ENCODE results near the gene NHP2. TPM values are rescaled to one million over a fixed set of nuclear protein-coding genes. Genes with fewer than 3 reads are reported as not detected.
A peak's percentile ranks its signal among the peaks of the same experiment; 100 is the strongest.

The NHP2 gene
- total RNA-seq, 1 donor from 2014 or later: 149 TPM

DNA sequence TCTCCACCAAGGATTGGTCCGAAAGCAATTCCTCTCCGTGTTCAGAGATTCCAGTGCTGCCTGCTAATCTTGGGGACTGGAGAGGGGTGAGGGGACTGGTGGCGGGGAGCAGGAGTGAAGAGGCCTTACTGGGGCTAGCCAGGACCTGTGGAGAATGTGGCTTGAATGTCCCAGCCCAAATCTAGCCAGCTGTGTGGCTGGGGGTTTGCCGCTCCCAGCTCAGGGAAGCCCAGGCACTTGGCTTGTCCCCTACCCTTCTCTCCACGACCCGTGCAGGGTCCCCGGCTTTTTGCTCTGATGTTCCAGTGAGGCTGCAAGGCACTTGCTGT is 37.9 kb downstream of the NHP2 start:
- DNase-seq (ENCODE audit: low read depth) (no peak), FAIRE-seq (no peak)
- Histone ChIP-seq H4K20me1 (ENCODE audit: insufficient read depth, low read length) (peaks cover 6% of the 10 kb centered on the region), H3K9me3 (ENCODE audit: insufficient read depth, low read depth, low read length) (no peaks in the 10 kb centered on the region), H3K36me3 (ENCODE audit: insufficient read depth, low read length) (no peaks in the 10 kb centered on the region), H3K4me1 (ENCODE audit: insufficient read depth, low read length) (peaks cover 5% of the 10 kb centered on the region), H2AFZ (ENCODE audit: low read depth, low read length) (no peak overlapping the region), H3K27ac (ENCODE audit: low read depth, low read length) (no peak overlapping the region), H3K4me2 (ENCODE audit: low read length) (no peak overlapping the region), H3K4me3 (ENCODE audit: insufficient read depth, low read depth, low read length) (no peak overlapping the region), H3K79me2 (ENCODE audit: insufficient read depth, low read length) (no peaks in the 10 kb centered on the region), H3K27me3 (ENCODE audit: insufficient read depth, low read length) (peaks cover 36% of the 10 kb centered on the region), H3K9ac (ENCODE audit: low read length) (no peak overlapping the region)
- Mint-ChIP-seq H3K4me1 (ENCODE audit: low read depth, unreplicated experiment) (peaks cover 8% of the 10 kb centered on the region), H3K36me3 (ENCODE audit: low read depth, unreplicated experiment) (no peaks in the 10 kb centered on the region), H3K27ac (ENCODE audit: unreplicated experiment) (peak overlapping the region; percentile 26), H3K4me3 (ENCODE audit: unreplicated experiment) (no peak overlapping the region), H3K27me3 (ENCODE audit: low read depth, unreplicated experiment) (peaks cover 20% of the 10 kb centered on the region), H3K9me3 (ENCODE audit: unreplicated experiment) (no peaks in the 10 kb centered on the region)
- TF ChIP-seq EZH2 (IDR thresholded peaks at IDR 0.05; ENCODE audit: insufficient read depth, low read length): peak; percentile 3
- TF ChIP-seq, protein P1, sequence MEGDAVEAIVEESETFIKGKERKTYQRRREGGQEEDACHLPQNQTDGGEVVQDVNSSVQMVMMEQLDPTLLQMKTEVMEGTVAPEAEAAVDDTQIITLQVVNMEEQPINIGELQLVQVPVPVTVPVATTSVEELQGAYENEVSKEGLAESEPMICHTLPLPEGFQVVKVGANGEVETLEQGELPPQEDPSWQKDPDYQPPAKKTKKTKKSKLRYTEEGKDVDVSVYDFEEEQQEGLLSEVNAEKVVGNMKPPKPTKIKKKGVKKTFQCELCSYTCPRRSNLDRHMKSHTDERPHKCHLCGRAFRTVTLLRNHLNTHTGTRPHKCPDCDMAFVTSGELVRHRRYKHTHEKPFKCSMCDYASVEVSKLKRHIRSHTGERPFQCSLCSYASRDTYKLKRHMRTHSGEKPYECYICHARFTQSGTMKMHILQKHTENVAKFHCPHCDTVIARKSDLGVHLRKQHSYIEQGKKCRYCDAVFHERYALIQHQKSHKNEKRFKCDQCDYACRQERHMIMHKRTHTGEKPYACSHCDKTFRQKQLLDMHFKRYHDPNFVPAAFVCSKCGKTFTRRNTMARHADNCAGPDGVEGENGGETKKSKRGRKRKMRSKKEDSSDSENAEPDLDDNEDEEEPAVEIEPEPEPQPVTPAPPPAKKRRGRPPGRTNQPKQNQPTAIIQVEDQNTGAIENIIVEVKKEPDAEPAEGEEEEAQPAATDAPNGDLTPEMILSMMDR (IDR thresholded peaks at IDR 0.05; ENCODE audit: insufficient read depth, low read depth, low read length): no peak

DNA sequence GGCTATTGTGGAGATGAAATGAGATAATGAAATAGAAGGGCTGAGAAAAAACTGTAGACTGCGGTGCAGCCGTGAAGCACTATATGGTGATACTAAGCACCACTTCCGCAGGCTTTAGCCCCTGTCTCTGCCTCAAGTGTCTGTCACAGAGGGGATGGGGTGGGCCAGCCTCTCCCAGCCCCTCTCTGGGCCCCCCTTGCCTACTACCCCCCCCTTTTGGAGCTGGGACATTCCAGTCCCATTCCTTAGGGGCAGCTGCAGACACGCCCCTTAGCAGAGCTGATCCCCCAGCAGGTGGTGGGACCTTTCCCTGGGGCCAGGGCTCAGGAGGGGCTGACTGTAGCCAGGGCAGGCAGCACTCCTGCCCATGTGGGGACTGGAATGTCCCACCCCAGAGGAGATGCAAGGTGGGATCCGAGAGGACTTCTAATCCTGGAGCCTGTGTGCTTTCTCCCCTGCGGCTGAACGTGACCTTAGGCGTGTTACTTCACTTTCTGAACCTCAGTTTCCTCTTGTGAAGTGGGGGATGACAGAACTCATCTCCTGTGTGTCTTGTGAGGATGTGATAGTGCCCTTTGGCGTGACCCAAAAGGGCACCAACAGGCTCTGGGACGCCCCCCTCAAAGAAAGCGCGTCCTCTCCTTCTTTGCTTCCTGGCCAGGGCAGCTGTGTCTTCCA is 38.4 kb downstream of the NHP2 start:
- no peak overlapping the region for H3K4me3 ChIP-seq (ENCODE audit: insufficient read depth, low read depth, low read length)
- no peak overlapping the region for H3K27ac ChIP-seq (ENCODE audit: low read depth, low read length)
- peaks cover 36% of the 10 kb centered on the region for H3K27me3 ChIP-seq (ENCODE audit: insufficient read depth, low read length)
- no peaks in the 10 kb centered on the region for H3K36me3 Mint-ChIP-seq (ENCODE audit: low read depth, unreplicated experiment)
- no peaks in the 10 kb centered on the region for H3K36me3 ChIP-seq (ENCODE audit: insufficient read depth, low read length)
- TF ChIP-seq EZH2 (IDR thresholded peaks at IDR 0.05; ENCODE audit: insufficient read depth, low read length): no peak
- TF ChIP-seq, protein P1 (IDR thresholded peaks at IDR 0.05; ENCODE audit: insufficient read depth, low read depth, low read length): no peak
- peaks cover 24% of the 10 kb centered on the region for H3K27me3 Mint-ChIP-seq (ENCODE audit: low read depth, unreplicated experiment)
- no peaks in the 10 kb centered on the region for H3K79me2 ChIP-seq (ENCODE audit: insufficient read depth, low read length)
- no peaks in the 10 kb centered on the region for H3K9me3 ChIP-seq (ENCODE audit: insufficient read depth, low read depth, low read length)
- H2AFZ ChIP-seq (ENCODE audit: low read depth, low read length): no peak overlapping the region
- peaks cover 8% of the 10 kb centered on the region for H3K4me1 Mint-ChIP-seq (ENCODE audit: low read depth, unreplicated experiment)
- no peak overlapping the region for H3K4me2 ChIP-seq (ENCODE audit: low read length)
- no peaks in the 10 kb centered on the region for H3K9me3 Mint-ChIP-seq (ENCODE audit: unreplicated experiment)
- no peak for DNase-seq (ENCODE audit: low read depth)
- H3K4me1 ChIP-seq (ENCODE audit: insufficient read depth, low read length): peaks cover 5% of the 10 kb centered on the region
- no peak overlapping the region for H3K9ac ChIP-seq (ENCODE audit: low read length)
- peak overlapping the region; percentile 26 for H3K27ac Mint-ChIP-seq (ENCODE audit: unreplicated experiment)
- H4K20me1 ChIP-seq (ENCODE audit: insufficient read depth, low read length): peaks cover 6% of the 10 kb centered on the region
- H3K4me3 Mint-ChIP-seq (ENCODE audit: unreplicated experiment): peak overlapping the region; percentile 74
- FAIRE-seq: no peak
